Cerebellar cortex (tissue), 1 donor: Measurements from ENCODE around the gene SYNGR4.

Experiments
- DNase-seq: peaks from one replicate; pipeline ENCODE4 v3.0.0-alpha.2; 2015; ENCODE audit warnings: low spot score

SYNGR4 gene

DNA sequence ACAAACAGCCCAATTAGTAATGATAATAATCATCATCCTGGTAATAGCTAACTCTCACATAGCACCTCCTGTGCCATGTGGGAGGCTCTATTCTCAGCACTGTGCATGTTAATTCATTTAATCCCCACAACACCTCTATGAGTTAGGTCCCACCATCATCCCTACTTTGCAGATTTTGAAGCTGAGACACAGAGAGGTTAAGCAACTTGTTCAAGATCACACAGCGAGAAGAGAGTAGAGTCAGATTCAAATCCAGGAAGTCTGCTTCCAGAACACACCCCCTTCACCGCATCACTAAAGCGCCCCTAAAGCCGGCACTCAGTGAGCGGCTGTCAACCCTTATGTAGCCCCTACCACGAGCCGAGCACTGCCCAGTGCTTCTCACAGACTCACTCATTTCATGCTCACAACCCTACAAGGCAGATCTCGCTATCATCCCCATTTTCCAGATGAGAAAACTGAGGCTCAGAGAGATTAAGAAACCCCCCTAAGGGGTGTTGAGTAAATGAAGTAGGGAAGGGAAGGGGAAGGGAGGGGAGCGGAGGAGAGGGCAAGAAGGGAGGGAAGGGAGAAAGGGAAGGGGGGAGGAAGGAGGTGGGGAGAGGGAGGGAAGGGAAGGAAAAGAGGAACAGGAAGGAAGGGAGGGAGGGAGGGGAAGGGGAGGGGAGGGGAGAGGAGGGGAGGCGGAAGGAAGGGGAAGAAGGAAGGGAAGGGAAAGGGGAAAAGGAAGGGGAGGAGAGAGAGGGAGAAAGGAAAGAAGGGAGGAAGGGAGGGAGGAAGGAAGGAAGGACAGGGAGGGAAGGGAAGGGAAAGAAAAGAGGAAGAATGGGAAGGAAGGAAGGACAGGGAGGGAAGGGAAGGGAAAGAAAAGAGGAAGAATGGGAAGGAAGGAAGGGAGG, 22.4 kb upstream of the SYNGR4 start:
- no peak for DNase-seq

DNA sequence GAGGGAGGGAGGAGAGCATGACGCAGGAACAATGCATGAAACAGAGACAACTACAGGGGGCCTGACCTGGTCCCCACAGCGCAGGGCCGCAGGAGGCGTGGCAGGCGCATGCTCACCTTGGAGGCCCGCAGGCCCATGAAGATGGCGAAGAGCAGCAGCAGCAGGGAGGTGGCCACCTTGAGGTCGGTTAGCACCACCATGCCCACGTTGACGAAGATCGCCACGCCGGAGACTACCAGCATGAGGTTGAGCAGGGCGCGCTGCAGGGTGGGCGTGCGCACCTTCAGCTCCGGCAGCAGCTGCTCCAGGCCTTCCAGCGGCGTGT, 21.8 kb upstream of the SYNGR4 start:
- DNase-seq = no peak

DNA sequence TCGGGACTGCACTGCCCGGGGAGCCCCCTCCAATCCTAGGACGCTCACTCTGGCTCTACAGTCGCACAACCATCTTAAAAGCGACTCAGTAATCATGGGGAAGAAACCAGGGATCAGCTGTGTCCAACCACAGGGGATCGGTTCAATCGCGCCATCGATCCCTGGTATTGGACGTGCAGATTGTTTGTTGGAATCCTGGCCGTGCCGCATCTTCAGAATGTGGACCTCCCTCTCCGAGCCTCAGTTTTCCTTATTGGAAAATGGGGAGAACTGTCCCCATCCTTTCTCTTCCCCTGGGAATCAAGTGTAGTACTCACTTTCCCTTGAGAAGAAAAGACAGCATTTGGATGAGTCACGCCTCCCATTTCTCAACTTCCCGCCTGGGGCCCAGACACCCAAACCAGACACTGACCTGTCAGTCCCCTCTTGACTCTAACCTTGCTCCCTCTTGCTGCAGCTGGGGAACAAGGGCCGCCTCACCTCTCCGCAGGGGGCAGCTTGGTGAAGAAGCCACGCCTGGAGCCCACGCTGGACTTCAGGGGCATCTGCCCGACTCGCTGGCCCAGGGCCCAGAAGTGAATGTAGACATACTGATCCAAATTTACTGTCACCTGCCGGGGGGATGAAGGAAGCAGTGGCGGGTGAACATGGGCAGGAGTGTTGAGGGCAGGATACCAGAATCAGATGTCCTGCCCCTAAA, 21.2 kb upstream of the SYNGR4 start:
- no peak for DNase-seq

GRCh38 chr19:48344892-48345291, 19.3 kb upstream of the SYNGR4 start:
- no peak for DNase-seq

DNA sequence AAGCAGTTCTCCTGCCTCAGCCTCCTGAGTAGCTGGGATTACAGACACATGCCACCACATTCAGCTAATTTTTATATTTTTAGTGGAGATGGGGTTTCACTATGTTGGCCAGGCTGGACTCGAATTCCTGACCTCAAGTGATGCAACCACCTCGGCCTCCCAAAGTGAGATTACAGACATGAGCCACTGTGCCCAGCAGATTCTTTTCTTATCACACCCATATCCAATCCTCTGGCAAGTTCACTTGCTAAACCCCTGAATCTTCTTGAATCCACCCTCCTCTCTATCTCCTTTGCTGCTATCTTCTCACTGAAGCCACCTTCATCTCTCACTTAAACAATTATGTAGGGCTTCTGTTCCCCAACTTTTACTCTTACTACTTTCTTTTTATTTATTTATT, 18.0 kb upstream of the SYNGR4 start:
- DNase-seq = no peak

GRCh38 chr19:48348045-48348444, 16.1 kb upstream of the SYNGR4 start:
- DNase-seq = no peak

GRCh38 chr19:48348737-48349136, 15.4 kb upstream of the SYNGR4 start:
- DNase-seq = no peak

DNA sequence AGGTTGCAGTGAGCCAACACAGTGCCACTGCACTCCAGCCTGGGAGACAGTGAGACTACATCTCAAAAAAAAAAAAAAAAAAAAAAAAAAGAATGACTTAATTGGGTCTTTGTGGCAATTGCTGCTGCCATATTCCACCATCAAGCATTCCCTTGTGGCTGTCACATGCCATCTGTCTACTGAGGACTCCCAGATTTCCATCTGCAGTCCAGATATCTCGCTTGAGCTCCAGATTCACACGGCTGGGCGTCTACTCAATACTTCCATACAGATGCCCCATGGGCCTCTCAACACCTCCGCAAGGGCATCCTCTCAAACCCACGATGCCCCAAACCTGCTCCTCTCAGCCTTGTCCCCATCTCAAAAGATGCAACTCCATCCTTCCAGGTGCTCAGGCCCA, 13.3 kb upstream of the SYNGR4 start:
- no peak for DNase-seq

GRCh38 chr19:48351341-48351752, 12.8 kb upstream of the SYNGR4 start:
- DNase-seq = peak; percentile 55

DNA sequence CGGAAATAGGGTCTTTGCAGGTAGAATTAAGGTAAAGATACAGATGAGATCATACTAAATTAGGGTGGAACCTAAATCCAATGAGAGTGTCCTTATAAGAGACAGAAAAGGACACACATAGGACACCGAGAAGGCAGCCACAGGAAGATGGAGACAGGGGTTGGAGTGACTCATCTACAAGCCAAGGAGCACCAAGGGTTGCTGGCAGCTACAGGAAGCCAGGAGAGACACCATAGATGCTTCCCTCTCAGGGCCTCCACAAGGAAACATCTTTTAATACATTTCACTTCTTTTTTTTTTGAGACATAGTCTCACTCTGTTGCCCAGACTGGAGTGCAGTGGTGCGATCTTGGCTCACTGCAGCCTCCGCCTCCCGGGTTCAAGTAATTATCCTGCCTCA, 10.5 kb upstream of the SYNGR4 start:
- DNase-seq = no peak

DNA sequence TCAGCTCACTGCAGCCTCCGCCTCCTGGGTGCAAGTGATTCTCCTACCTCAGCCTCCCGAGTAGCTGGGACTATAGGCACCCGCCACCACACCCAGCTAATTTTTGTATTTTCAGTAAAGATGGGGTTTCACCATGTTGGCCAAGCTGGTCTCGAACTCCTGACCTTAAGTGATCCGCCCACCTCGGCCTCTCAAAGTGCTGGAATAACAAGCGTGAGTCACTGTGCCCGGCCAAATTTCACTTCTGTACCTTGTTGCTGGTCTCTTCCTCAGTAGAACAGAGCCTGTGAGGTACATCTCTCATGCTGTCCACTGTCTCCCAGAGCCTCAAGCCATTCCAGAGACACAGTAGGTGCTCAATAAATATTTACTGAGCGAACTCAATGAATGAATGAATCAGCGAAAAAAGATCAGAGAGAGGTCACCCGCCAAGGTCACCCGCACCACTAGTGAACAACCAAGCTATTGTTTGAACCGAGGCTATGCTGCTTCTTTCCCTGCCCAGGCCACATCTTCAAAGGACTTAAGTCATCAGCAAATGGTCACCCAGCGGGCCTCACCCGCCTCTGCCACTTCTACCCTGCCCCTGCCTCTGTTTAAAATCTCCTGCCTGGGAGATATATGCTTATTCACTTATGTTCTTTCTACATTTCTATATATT, 9.7 kb upstream of the SYNGR4 start:
- no peak for DNase-seq

GRCh38 chr19:48355365-48355954, 8.7 kb upstream of the SYNGR4 start:
- DNase-seq = no peak

- no peak for DNase-seq
Observed at GRCh38 chr19:48359123-48359522, 5.0 kb upstream of the SYNGR4 start.

DNA sequence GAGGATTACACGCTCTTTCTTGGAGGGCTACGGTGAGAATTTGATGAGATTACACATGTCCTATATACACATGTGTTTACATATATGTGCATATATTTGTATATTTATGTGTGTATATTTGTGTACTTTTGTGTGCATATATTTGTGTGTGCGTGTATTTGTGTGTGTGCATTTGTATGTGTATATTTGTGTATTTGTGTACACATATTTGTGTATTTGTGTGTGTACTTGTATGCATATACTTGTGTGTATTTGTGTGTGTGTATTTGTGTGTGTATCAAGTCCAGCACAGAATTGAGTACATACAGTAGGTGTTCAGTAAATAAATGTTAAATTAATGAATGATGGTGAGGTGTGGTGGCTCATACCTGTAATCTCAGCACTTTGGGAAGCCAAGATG, 2.3 kb upstream of the SYNGR4 start:
- DNase-seq = no peak

DNA sequence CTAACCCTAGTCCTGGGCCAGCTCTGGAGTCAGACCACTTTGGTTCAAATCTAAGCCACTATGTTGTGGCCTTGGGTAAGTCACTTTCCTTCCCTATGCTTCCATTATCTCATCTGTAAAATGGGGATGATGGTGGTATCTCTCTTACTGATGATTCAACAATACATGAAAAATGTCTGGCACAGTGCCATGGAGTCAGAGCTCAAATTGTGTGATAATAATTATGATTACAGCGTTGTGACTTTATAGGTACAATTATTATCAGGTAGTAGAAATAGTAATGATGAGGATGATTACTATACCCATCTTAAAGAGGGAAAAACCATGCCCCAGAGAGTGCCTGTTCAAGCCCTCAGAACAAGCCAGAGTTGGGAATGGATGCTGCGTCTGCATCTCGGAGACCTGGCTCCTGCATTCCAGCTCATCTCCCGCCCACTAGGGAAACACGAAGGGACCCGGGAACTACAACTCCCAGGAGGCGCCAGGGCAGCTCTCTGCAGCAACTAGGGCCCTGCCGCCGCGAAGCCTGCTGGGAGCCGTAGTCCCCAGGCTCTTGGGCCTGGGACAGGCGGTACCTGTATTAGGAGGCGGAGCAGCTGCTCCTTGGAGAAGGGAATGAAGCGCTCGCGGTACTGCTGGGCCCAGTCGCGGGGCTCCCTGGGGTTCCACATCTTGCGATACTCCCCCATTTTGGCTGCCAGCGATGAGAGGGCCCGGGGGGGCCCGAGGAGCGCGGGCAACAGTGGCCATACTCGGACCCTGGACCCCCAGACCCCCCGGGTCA, 1.3 kb upstream of the SYNGR4 start:
- DNase-seq = peak; percentile 99

DNA sequence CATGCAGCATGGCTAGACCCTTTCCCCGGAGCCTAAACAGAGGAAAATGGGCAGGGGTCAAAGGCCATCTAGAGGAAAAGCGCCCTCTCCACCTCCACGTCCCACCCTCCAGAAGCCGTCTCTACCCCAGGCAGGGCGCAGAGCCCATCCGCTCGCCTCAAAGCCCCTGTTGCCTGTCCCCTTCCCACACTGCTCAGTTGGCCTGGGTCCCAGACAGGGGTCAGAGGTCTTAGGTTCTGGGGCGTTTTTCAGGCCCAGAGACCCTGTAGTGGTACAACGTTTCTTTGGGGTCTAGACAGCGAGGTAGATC, 712 bp upstream of the SYNGR4 start:
- DNase-seq = no peak

GRCh38 chr19:48364598-48365348, 606 bp downstream of the SYNGR4 start:
- DNase-seq = no peak

DNA sequence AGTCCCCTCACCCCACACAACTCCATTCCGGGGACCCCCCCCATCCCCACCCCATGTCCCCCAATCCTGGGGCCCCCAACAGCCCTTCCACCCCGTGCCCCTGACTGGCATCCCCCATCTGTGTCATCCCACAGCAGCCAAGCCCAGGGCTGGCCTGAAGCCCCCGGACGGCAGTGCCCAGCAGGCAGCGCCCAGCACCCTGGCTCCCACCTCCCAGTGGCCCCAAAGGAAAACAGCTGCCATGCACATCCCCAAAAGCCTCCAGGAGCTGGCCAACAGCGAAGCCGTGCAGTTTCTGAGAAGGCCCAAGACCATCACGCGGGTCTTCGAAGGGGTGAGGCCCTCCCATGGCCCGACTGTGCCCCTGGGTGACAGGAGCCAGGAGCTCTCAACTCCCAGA, 1.4 kb downstream of the SYNGR4 start:
- no peak for DNase-seq

- no peak for DNase-seq
Observed at GRCh38 chr19:48367855-48368254, 3.7 kb downstream of the SYNGR4 start.

- DNase-seq = no peak
Observed at GRCh38 chr19:48368936-48369335, 4.8 kb downstream of the SYNGR4 start.

GRCh38 chr19:48370955-48371354, 6.8 kb downstream of the SYNGR4 start:
- DNase-seq = no peak
